Small intestine (tissue), 7 donors: ENCODE results near the gene GOLGA7B. TPM values are rescaled to one million over a fixed set of nuclear protein-coding genes. Genes with fewer than 3 reads are reported as not detected.

Source experiments
- DNase-seq, 2 donors: peaks; one replicate each; pipeline versions ENCODE4 v3.0.0 to v3.0.0-alpha.2; 2013
- FAIRE-seq: peaks from 2 replicates; lab custom pipeline; 2012; peaks lifted over from hg19 to GRCh38; lab: Jason Lieb, UNC
- H3K27ac ChIP-seq, 3 donors: one replicate each; pipeline ENCODE4 v1.5.1; 2013; ENCODE audit warnings: low read length in 2 of 3, mild to moderate bottlenecking in 2 of 3, control low read depth in 1 of 3, inconsistent platforms in 1 of 3, low read depth in 1 of 3, moderate library complexity in 1 of 3
- H3K27me3 ChIP-seq, 3 donors: one replicate each; pipeline ENCODE4 v1.6.1; 2013; ENCODE audit warnings: low read length in 3 of 3, inconsistent platforms in 1 of 3; ENCODE audit not compliant: control insufficient read depth in 3 of 3, insufficient read depth in 3 of 3
- H3K36me3 ChIP-seq, 3 donors: one replicate each; pipeline ENCODE4 v1.6.1; 2013; ENCODE audit warnings: low read length in 3 of 3, inconsistent platforms in 1 of 3, low read depth in 1 of 3, mild to moderate bottlenecking in 1 of 3, moderate library complexity in 1 of 3; ENCODE audit not compliant: control insufficient read depth in 3 of 3, insufficient read depth in 2 of 3
- H3K4me1 ChIP-seq, 3 donors: one replicate each; pipeline ENCODE4 v1.6.1; 2013; ENCODE audit warnings: low read length in 2 of 3, inconsistent platforms in 1 of 3, low read depth in 1 of 3, mild to moderate bottlenecking in 1 of 3, moderate library complexity in 1 of 3; ENCODE audit not compliant: control insufficient read depth in 3 of 3, insufficient read depth in 2 of 3
- H3K4me3 ChIP-seq, 3 donors: one replicate each; pipeline ENCODE4 v1.5.1; 2013; ENCODE audit warnings: low read length in 3 of 3, control low read depth in 1 of 3, inconsistent platforms in 1 of 3, low read depth in 1 of 3, mild to moderate bottlenecking in 1 of 3, moderate library complexity in 1 of 3
- H3K9me3 ChIP-seq, 2 donors: one replicate each; pipeline ENCODE4 v1.6.1; 2013; ENCODE audit warnings: low read depth in 1 of 2, low read length in 1 of 2; ENCODE audit not compliant: control insufficient read depth in 2 of 2, insufficient read depth in 1 of 2
- WGBS, 3 donors: extraction: QIAGEN DNeasy Blood & Tissue Kit; methylation state at CpG; one replicate each; pipeline ENCODE4 v1.1.7; 2013; 5-methylcytosine and 5-hydroxymethylcytosine counted together
- polyA plus RNA-seq, 4 donors: library from polyadenylated mRNA; stranded (reverse) in 3 of 4; unstranded in 1 of 4; fragments of 200-250 nt in 3 of 4; fragments of 120-200 nt in 1 of 4; gene quantifications; one replicate each; pipeline versions ENCODE4 v1.2.1 to v1.2.3, GENCODE V29; 2013
- donor health status: healthy with polysubstance abuse.
- donor health status: control.
- donor health status: control.
- donor health status: Bipolar disorder and iron deficiency.
- donor health status: healthy.

The GOLGA7B gene
- polyA plus RNA-seq, 4 donors: 1.9 to 5.3 (median 4.0) TPM

DNA sequence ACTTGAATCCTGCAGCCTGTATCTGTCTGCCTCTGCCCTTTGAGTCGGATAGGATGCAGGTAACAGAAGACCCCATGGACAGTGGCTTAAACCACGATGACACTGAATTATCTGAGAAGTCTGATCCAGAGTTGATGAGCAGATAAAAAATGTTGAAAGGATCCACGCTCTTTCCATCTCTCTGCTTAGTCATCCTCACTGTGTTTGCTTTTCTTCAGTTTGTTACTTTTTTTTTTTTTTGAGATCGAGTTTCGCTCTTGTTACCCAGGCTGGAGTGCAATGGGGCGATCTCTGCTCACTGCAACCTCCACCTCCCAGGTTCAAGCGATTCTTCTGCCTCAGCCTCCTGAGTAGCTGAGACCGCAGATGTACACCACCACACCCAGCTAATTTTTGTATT is 36.9 kb upstream of the GOLGA7B start:
- H3K36me3 ChIP-seq: no peaks in the 10 kb centered on the region
- H3K4me3 ChIP-seq: no peak overlapping the region
- peaks cover 0 to 21% (median 0%) of the 10 kb centered on the region in 3 donors for H3K4me1 ChIP-seq
- peaks cover 0 to 1% (median 0%) of the 10 kb centered on the region in 3 donors for H3K27me3 ChIP-seq
- H3K27ac ChIP-seq: no peak overlapping the region
- WGBS, 3 donors: 75 to 80% (median 78%) methylated on average over 8 of the region's 8 CpGs
- FAIRE-seq (no peak), DNase-seq (no peak)
- no peaks in the 10 kb centered on the region for H3K9me3 ChIP-seq

DNA sequence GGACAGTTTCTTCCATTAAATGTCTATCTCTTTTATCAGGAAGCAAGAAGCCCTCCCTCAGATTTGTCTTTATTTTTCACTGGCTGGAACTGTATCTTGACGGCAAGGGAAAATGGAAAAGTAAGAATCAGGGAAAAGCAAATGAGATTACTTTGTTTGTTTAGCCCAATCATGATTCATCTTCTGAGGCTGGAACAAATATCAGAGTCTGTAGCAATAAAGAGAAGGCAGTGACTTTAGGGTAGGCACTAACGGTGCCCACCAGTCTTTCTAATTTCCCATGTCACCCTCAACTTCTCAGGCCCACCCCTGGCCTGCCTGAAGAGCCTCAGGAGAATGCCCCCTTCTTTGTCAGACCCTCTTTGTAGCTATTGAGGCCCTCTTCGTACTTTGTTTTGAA is 36.3 kb upstream of the GOLGA7B start:
- peaks cover 0 to 2% (median 0%) of the 10 kb centered on the region in 3 donors for H3K27me3 ChIP-seq
- 38 to 55% (median 46%) methylated on average over 3 of the region's 3 CpGs for WGBS, 3 donors
- H3K4me1 ChIP-seq: peaks cover 0 to 21% (median 0%) of the 10 kb centered on the region in 3 donors
- H3K4me3 ChIP-seq: no peak overlapping the region
- H3K36me3 ChIP-seq: no peaks in the 10 kb centered on the region
- no peaks in the 10 kb centered on the region for H3K9me3 ChIP-seq
- no peak for DNase-seq
- no peak for FAIRE-seq
- no peak overlapping the region for H3K27ac ChIP-seq

GRCh38 chr10:97814996-97815395 is 34.6 kb upstream of the GOLGA7B start:
- no peak overlapping the region for H3K4me3 ChIP-seq
- H3K27ac ChIP-seq: no peak overlapping the region
- peaks cover 0 to 12% (median 0%) of the 10 kb centered on the region in 3 donors for H3K4me1 ChIP-seq
- 59 to 78% (median 68%) methylated on average over 5 of the region's 5 CpGs for WGBS, 3 donors
- no peaks in the 10 kb centered on the region for H3K36me3 ChIP-seq
- no peak for FAIRE-seq
- no peaks in the 10 kb centered on the region for H3K9me3 ChIP-seq
- H3K27me3 ChIP-seq: peaks cover 0 to 4% (median 2%) of the 10 kb centered on the region in 3 donors
- no peak for DNase-seq

- peaks cover 0 to 4% (median 2%) of the 10 kb centered on the region in 3 donors for H3K27me3 ChIP-seq
- FAIRE-seq (no peak), DNase-seq (no peak)
- H3K36me3 ChIP-seq: no peaks in the 10 kb centered on the region
- no peak overlapping the region for H3K27ac ChIP-seq
- 70 to 76% (median 75%) methylated on average over 4 of the region's 4 CpGs for WGBS, 3 donors
- no peaks in the 10 kb centered on the region for H3K9me3 ChIP-seq
- no peak overlapping the region for H3K4me3 ChIP-seq
- no peaks in the 10 kb centered on the region for H3K4me1 ChIP-seq
Observed at GRCh38 chr10:97816609-97817008, 33.0 kb upstream of the GOLGA7B start.

DNA sequence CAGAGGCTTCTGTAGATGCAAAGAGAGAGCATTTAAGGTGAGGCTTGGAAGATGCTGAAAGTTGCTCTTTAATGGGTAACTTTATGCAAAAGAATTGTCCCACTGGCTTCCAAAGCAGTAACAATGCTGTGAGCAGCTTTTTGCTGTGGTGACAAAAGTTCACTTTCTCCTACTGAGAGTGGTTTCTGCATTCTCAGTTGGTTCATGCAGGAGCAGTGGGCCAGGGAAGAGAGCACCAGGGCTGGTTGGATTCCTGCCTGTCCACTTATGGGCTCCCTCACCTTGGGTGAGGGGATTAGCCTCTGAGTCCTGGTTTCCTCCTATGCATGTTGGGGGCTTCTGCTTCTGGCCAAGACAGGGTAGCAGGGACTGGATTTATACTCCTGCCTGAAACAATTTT is 31.1 kb upstream of the GOLGA7B start:
- FAIRE-seq (no peak), DNase-seq (no peak)
- H3K27ac ChIP-seq: no peak overlapping the region
- peaks cover 0 to 4% (median 2%) of the 10 kb centered on the region in 3 donors for H3K27me3 ChIP-seq
- H3K4me1 ChIP-seq: no peaks in the 10 kb centered on the region
- no peak overlapping the region for H3K4me3 ChIP-seq
- no peaks in the 10 kb centered on the region for H3K36me3 ChIP-seq
- H3K9me3 ChIP-seq: no peaks in the 10 kb centered on the region

DNA sequence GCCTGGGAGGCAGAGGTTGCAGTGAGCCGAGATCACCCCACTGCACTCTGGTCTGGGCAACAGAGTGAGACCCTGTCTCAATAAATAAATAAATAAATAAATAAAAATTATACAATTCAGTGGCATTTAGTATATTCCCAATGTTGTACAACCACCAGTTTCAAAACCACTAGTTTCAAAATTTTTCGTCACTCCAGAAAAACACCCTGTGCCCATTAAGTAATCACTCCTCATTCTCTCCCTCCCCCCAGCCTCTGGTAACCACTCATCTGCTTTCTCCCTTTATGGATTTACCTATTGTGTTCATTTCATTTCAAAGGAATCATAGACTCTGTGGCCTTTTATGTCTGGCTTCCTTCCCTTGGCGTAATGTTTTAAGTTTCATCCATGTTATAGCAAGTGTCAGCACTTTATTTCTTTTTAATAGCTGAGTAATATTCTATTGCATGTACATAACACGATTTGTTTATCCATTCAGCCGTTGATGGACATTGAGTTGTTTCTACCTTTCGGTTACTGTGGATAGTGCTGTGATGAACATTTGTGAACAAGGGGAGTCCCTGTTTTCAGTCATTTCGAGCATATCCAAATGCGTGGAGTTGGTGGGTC is 29.4 kb upstream of the GOLGA7B start:
- H3K36me3 ChIP-seq: no peaks in the 10 kb centered on the region

GRCh38 chr10:97821308-97822038 is 28.2 kb upstream of the GOLGA7B start:
- no peak overlapping the region for H3K4me3 ChIP-seq
- no peaks in the 10 kb centered on the region for H3K4me1 ChIP-seq
- H3K36me3 ChIP-seq: no peaks in the 10 kb centered on the region
- FAIRE-seq (no peak), DNase-seq (no peak)
- 65 to 87% (median 86%) methylated on average over 8 to 9 of the region's 9 CpGs for WGBS, 3 donors
- H3K27ac ChIP-seq: no peak overlapping the region
- peaks cover 0 to 4% (median 2%) of the 10 kb centered on the region in 3 donors for H3K27me3 ChIP-seq
- H3K9me3 ChIP-seq: no peaks in the 10 kb centered on the region

More for the DNA sequence above, 29.4 kb upstream of the GOLGA7B start:
- WGBS, 3 donors: 89 to 95% (median 91%) methylated on average over 8 of the region's 8 CpGs
- no peak for DNase-seq
- no peak for FAIRE-seq
- H3K27ac ChIP-seq: no peak overlapping the region
- H3K9me3 ChIP-seq: no peaks in the 10 kb centered on the region
- H3K4me1 ChIP-seq: no peaks in the 10 kb centered on the region
- no peak overlapping the region for H3K4me3 ChIP-seq
- H3K27me3 ChIP-seq: peaks cover 0 to 4% (median 2%) of the 10 kb centered on the region in 3 donors

- Histone ChIP-seq H3K4me3 (no peak overlapping the region), H3K36me3 (no peaks in the 10 kb centered on the region), H3K27me3 (peaks cover 0 to 4% (median 2%) of the 10 kb centered on the region in 3 donors), H3K4me1 (no peaks in the 10 kb centered on the region), H3K27ac (no peak overlapping the region), H3K9me3 (no peaks in the 10 kb centered on the region)
- 66 to 75% (median 74%) methylated on average over 10 of the region's 10 CpGs for WGBS, 3 donors
- FAIRE-seq (no peak), DNase-seq (no peak)
Observed at GRCh38 chr10:97822261-97822687, 27.4 kb upstream of the GOLGA7B start.
